Mammary epithelial cell (primary cell): ENCODE measurements around the gene IL1R2.

Experiments used
- EZH2 ChIP-seq: IDR thresholded peaks from 2 replicates; pipeline ENCODE4 v1.6.1; 2012; ENCODE audit warnings: low read length, inconsistent platforms, borderline replicate concordance
- TF ChIP-seq, protein P1 (sequence below), 2 donors: IDR thresholded peaks in 1 of 2; conservative IDR thresholded peaks in 1 of 2; 2 replicates each; pipeline ENCODE4 v1.5.1; 2011 to 2012; ENCODE audit warnings: inconsistent platforms in 2 of 2, low read length in 2 of 2, mild to moderate bottlenecking in 2 of 2, control low read depth in 1 of 2, low read depth in 1 of 2; ENCODE audit not compliant: insufficient read depth in 1 of 2; ENCODE audit errors: extremely low read depth in 1 of 2

DNA sequence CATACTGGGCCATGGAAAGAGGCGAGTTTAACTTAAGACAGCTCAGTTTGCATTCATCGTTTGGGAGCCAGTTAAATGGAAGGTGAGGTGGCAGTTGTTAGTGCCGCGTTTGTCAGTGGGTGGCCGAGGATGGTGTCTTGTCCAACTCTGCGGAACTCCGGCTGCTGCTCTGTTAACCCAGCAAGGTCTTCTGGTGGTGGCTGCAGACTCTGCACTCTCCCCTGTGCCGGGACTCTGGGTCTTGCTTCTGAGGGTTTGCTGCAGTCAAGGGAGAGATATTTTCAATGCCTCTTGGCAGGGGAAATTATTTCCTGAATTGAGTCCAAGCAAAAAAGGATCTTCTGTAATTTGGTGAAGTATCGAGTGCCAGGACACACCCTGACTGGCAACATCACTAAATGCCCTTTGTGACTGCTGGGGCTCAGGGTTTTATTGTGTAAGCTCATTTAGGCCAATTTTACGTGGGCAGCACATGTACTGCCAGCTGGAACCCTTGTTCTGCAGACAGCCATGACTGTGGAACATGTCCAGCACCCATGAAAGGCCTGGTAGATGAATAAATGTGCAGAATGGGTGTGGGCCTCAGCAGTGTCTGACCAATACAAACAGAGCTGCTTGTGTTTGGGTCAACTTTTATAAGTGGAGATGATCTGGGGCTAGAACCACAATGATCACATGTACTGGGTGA lies 58.1 kb downstream of the IL1R2 start:
- TF ChIP-seq, protein P1, sequence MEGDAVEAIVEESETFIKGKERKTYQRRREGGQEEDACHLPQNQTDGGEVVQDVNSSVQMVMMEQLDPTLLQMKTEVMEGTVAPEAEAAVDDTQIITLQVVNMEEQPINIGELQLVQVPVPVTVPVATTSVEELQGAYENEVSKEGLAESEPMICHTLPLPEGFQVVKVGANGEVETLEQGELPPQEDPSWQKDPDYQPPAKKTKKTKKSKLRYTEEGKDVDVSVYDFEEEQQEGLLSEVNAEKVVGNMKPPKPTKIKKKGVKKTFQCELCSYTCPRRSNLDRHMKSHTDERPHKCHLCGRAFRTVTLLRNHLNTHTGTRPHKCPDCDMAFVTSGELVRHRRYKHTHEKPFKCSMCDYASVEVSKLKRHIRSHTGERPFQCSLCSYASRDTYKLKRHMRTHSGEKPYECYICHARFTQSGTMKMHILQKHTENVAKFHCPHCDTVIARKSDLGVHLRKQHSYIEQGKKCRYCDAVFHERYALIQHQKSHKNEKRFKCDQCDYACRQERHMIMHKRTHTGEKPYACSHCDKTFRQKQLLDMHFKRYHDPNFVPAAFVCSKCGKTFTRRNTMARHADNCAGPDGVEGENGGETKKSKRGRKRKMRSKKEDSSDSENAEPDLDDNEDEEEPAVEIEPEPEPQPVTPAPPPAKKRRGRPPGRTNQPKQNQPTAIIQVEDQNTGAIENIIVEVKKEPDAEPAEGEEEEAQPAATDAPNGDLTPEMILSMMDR (conservative IDR thresholded peaks at IDR 0.05 in 1 of 2, IDR thresholded peaks at IDR 0.05 in 1 of 2; ENCODE audit: extremely low read depth in 1 of 2, insufficient read depth in 1 of 2, low read depth in 1 of 2, low read length in 2 of 2) = no peak
- TF ChIP-seq EZH2 = no peak
